Measurements from ENCODE around the gene SERPINE1. TPM values are rescaled to one million over a fixed set of nuclear protein-coding genes. Genes with fewer than 3 reads are reported as not detected.
"Not testable (repeated sequence)": the region's sequence is repeated elsewhere in the genome, so short reads cannot be mapped to it uniquely, and the experiment has no call there.

Gene SERPINE1
- total RNA-seq, 1 donor from 2014 or later: 15.4 TPM

- no peak for ATAC-seq
- intact Hi-C loops (cut with DNase I): no loop called here
- Histone ChIP-seq H3K4me1 (peaks cover 19% of the 10 kb centered on the region), H3K27me3 (ENCODE audit: low read depth) (no peaks in the 10 kb centered on the region), H3K4me3 (no peak overlapping the region), H3K9me3 (no peaks in the 10 kb centered on the region), H3K27ac (no peak overlapping the region), H3K36me3 (no peaks in the 10 kb centered on the region)
- no peak for DNase-seq
- TF ChIP-seq CTCF (IDR thresholded peaks at IDR 0.05): no peak
These were observed 10.0 kb upstream of the SERPINE1 start for GRCh38 chr7:101116898-101117297.

- Histone ChIP-seq H3K27ac (no peak overlapping the region), H3K27me3 (ENCODE audit: low read depth) (no peaks in the 10 kb centered on the region), H3K4me1 (peaks cover 33% of the 10 kb centered on the region), H3K4me3 (no peak overlapping the region), H3K9me3 (no peaks in the 10 kb centered on the region), H3K36me3 (no peaks in the 10 kb centered on the region)
- DNase-seq (no peak), ATAC-seq (no peak)
- intact Hi-C loops (cut with DNase I): no loop called here
- no peak for TF ChIP-seq CTCF (IDR thresholded peaks at IDR 0.05)
These were observed 8.0 kb upstream of the SERPINE1 start for GRCh38 chr7:101118856-101119255.

GRCh38 chr7:101119876-101120275 lies 7.0 kb upstream of the SERPINE1 start:
- Histone ChIP-seq H3K4me1 (peaks cover 42% of the 10 kb centered on the region), H3K27me3 (ENCODE audit: low read depth) (no peaks in the 10 kb centered on the region), H3K9me3 (no peaks in the 10 kb centered on the region), H3K36me3 (no peaks in the 10 kb centered on the region), H3K27ac (no peak overlapping the region), H3K4me3 (no peak overlapping the region)
- no peak for TF ChIP-seq CTCF (IDR thresholded peaks at IDR 0.05)
- intact Hi-C loops (cut with DNase I): no loop called here
- ATAC-seq: no peak
- DNase-seq: no peak

DNA sequence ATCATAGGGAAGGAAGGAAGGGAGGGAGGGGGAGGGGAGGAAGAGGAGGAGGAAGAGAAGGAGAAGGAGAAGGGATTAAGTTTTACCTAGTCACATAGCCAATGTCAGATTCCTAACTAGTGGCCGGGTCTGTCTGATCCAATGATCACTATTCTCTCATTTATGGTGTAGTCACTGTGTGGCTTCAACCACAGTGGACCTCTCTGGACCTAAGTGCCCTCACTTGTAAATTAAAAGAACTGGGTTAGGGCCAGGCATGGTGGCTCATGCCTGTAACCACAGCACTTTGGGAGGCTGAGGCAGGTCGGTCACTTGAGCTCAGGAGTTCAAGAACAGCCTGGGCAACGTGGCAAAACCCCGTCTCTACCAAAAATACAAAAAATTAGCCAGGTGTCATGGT lies 6.6 kb upstream of the SERPINE1 start:
- no peak for TF ChIP-seq CTCF (IDR thresholded peaks at IDR 0.05)
- H3K4me3 ChIP-seq: no peak overlapping the region
- H3K36me3 ChIP-seq: no peaks in the 10 kb centered on the region
- no peaks in the 10 kb centered on the region for H3K27me3 ChIP-seq (ENCODE audit: low read depth)
- intact Hi-C loops (cut with DNase I): no loop called here
- ATAC-seq (no peak), DNase-seq (no peak)
- H3K4me1 ChIP-seq: peaks cover 46% of the 10 kb centered on the region
- H3K9me3 ChIP-seq: no peaks in the 10 kb centered on the region
- no peak overlapping the region for H3K27ac ChIP-seq

GRCh38 chr7:101121631-101121990 lies 5.3 kb upstream of the SERPINE1 start:
- H3K27me3 ChIP-seq (ENCODE audit: low read depth); H3K9me3 ChIP-seq; ATAC-seq; intact Hi-C loops (cut with DNase I); DNase-seq; H3K36me3 ChIP-seq: not testable (repeated sequence)
- peak overlapping the region; percentile 83 for H3K27ac ChIP-seq
- peak overlapping the region; percentile 46 for H3K4me3 ChIP-seq
- H3K4me1 ChIP-seq: peaks cover 59% of the 10 kb centered on the region

- no peak for TF ChIP-seq CTCF (IDR thresholded peaks at IDR 0.05)
- Histone ChIP-seq H3K4me1 (peaks cover 64% of the 10 kb centered on the region), H3K36me3 (no peaks in the 10 kb centered on the region), H3K4me3 (peak overlapping the region; percentile 46), H3K9me3 (no peaks in the 10 kb centered on the region), H3K27ac (peak overlapping the region; percentile 83), H3K27me3 (ENCODE audit: low read depth) (no peaks in the 10 kb centered on the region)
- intact Hi-C loops (cut with DNase I): no loop called here
- DNase-seq: peak; percentile 58
- ATAC-seq: peak; percentile 60 to 66
These were observed 4.6 kb upstream of the SERPINE1 start for GRCh38 chr7:101121991-101122932.
